ENCODE measurements around the gene KLF6. TPM values are rescaled to one million over a fixed set of nuclear protein-coding genes. Genes with fewer than 3 reads are reported as not detected.

KLF6 gene
- total and polyA plus RNA-seq, 8 donors = 66.0 to 217 (median 112) TPM

GRCh38 chr10:3797750-3798149 lies 12.7 kb upstream of the KLF6 start:
- Histone ChIP-seq H3K27ac (no peak overlapping the region), H3K4me1 (peaks cover 0 to under 1% of the 10 kb centered on the region in 2 donors), H3K36me3 (no peaks in the 10 kb centered on the region), H3K27me3 (no peaks in the 10 kb centered on the region), H3K9me3 (peaks cover 0 to 8% of the 10 kb centered on the region in 2 donors), H3K4me3 (no peak overlapping the region)
- DNase-seq (no peak), ATAC-seq (no peak)
- intact Hi-C loops (cut with DNase I) = no loop called here
- TF ChIP-seq CTCF (IDR thresholded peaks at IDR 0.05) = no peak

- Histone ChIP-seq H3K27me3 (no peaks in the 10 kb centered on the region), H3K36me3 (no peaks in the 10 kb centered on the region), H3K4me3 (no peak overlapping the region), H3K4me1 (no peaks in the 10 kb centered on the region), H3K9me3 (peaks cover 0 to 23% of the 10 kb centered on the region in 2 donors), H3K27ac (no peak overlapping the region)
- TF ChIP-seq CTCF (IDR thresholded peaks at IDR 0.05) = no peak
- intact Hi-C loops (cut with DNase I) = no loop called here
- DNase-seq (no peak), ATAC-seq (no peak)
Observed at GRCh38 chr10:3793553-3793952, 8.5 kb upstream of the KLF6 start.

- H3K27me3 ChIP-seq = no peaks in the 10 kb centered on the region
- H3K27ac ChIP-seq = no peak overlapping the region
- DNase-seq = no peak
- ATAC-seq = no peak
- intact Hi-C loops (cut with DNase I) = no loop called here
- H3K9me3 ChIP-seq = peaks cover 0 to 23% of the 10 kb centered on the region in 2 donors
- no peaks in the 10 kb centered on the region for H3K36me3 ChIP-seq
- no peak overlapping the region for H3K4me3 ChIP-seq
- no peak for TF ChIP-seq CTCF (IDR thresholded peaks at IDR 0.05)
- no peaks in the 10 kb centered on the region for H3K4me1 ChIP-seq
Observed at GRCh38 chr10:3792710-3793219, 7.8 kb upstream of the KLF6 start.

GRCh38 chr10:3791974-3792633 lies 7.1 kb upstream of the KLF6 start:
- ATAC-seq = no peak
- Histone ChIP-seq H3K27me3 (no peaks in the 10 kb centered on the region), H3K4me1 (no peaks in the 10 kb centered on the region), H3K4me3 (no peak overlapping the region), H3K27ac (no peak overlapping the region), H3K36me3 (no peaks in the 10 kb centered on the region), H3K9me3 (peaks cover 0 to 23% of the 10 kb centered on the region in 2 donors)
- no peak for DNase-seq
- intact Hi-C loops (cut with DNase I) = no loop called here
- no peak for TF ChIP-seq CTCF (IDR thresholded peaks at IDR 0.05)

- no peak for TF ChIP-seq CTCF (IDR thresholded peaks at IDR 0.05)
- ATAC-seq (no peak), DNase-seq (no peak)
- no peak overlapping the region for H3K27ac ChIP-seq
- intact Hi-C loops (cut with DNase I) = no loop called here
- no peak overlapping the region for H3K4me3 ChIP-seq
- peaks cover 0 to 4% of the 10 kb centered on the region in 2 donors for H3K4me1 ChIP-seq
- no peaks in the 10 kb centered on the region for H3K27me3 ChIP-seq
- no peaks in the 10 kb centered on the region for H3K36me3 ChIP-seq
- H3K9me3 ChIP-seq = peaks cover 0 to 23% of the 10 kb centered on the region in 2 donors
Observed at GRCh38 chr10:3790858-3791257, 5.8 kb upstream of the KLF6 start.

Measured in left lung (tissue), 10 donors.